DLD1 (cell line): ENCODE measurements around the gene NTRK3.

Experiments used
- in situ Hi-C: cut with HindIII; loops from 2 replicates; pipeline ENCODE4 v1.10.0; 2017; ENCODE audit warnings: low sequenced_read_pairs

Gene NTRK3

GRCh38 chr15:88232771-88233201 lies 23.8 kb downstream of the NTRK3 start:
- in situ Hi-C loops, result no loop called here

GRCh38 chr15:88231909-88232644 lies 24.5 kb downstream of the NTRK3 start:
- in situ Hi-C loops, result no loop called here

- in situ Hi-C loops, result no loop called here
These were observed 25.7 kb downstream of the NTRK3 start for GRCh38 chr15:88230823-88231222.

- in situ Hi-C loops, result no loop called here
These were observed 31.1 kb downstream of the NTRK3 start for GRCh38 chr15:88225461-88225860.

- in situ Hi-C loops, result no loop called here
These were observed 33.5 kb downstream of the NTRK3 start for GRCh38 chr15:88223084-88223483.

- in situ Hi-C loops, result no loop called here
These were observed 34.7 kb downstream of the NTRK3 start for GRCh38 chr15:88221836-88222235.

- in situ Hi-C loops, result no loop called here
These were observed 35.9 kb downstream of the NTRK3 start for GRCh38 chr15:88220443-88221335.

- in situ Hi-C loops, result no loop called here
These were observed 36.9 kb downstream of the NTRK3 start for GRCh38 chr15:88219623-88220022.

GRCh38 chr15:88218557-88219221 lies 37.9 kb downstream of the NTRK3 start:
- in situ Hi-C loops, result no loop called here

- in situ Hi-C loops, result no loop called here
These were observed 41.4 kb downstream of the NTRK3 start for GRCh38 chr15:88215066-88215648.

GRCh38 chr15:88209111-88209510 lies 47.4 kb downstream of the NTRK3 start:
- in situ Hi-C loops, result no loop called here

- in situ Hi-C loops, result no loop called here
These were observed 48.1 kb downstream of the NTRK3 start for GRCh38 chr15:88208396-88208795.

GRCh38 chr15:88207565-88207964 lies 49.0 kb downstream of the NTRK3 start:
- in situ Hi-C loops, result no loop called here

- in situ Hi-C loops, result no loop called here
These were observed 52.0 kb downstream of the NTRK3 start for GRCh38 chr15:88204584-88204983.

- in situ Hi-C loops, result no loop called here
These were observed 54.3 kb downstream of the NTRK3 start for GRCh38 chr15:88202231-88202630.

GRCh38 chr15:88201207-88201606 lies 55.3 kb downstream of the NTRK3 start:
- in situ Hi-C loops, result no loop called here

- in situ Hi-C loops, result no loop called here
These were observed 59.6 kb downstream of the NTRK3 start for GRCh38 chr15:88196961-88197360.

- in situ Hi-C loops, result no loop called here
These were observed 62.4 kb downstream of the NTRK3 start for GRCh38 chr15:88194162-88194561.

GRCh38 chr15:88193415-88193814 lies 63.1 kb downstream of the NTRK3 start:
- in situ Hi-C loops, result no loop called here

- in situ Hi-C loops, result no loop called here
These were observed 64.8 kb downstream of the NTRK3 start for GRCh38 chr15:88191812-88192165.

- in situ Hi-C loops, result no loop called here
These were observed 66.3 kb downstream of the NTRK3 start for GRCh38 chr15:88190232-88190631.
